HCT116 (cell line): ENCODE results near the gene UGP2. TPM values are rescaled to one million over a fixed set of nuclear protein-coding genes. Genes with fewer than 3 reads are reported as not detected.

Experiments used
- ATAC-seq: fragments of 200-7000 bp; cut with Tn5 transposase; 2 replicates; pipeline ENCODE4 v1.9.1; 2020; ENCODE audit warnings: mild to moderate bottlenecking, moderate library complexity
- BruUV-seq: library from RNA; stranded (reverse); fragments of 400-500 nt; replicated peaks from 2 replicates; lab custom pipeline; 2021; lab: Mats Ljungman, UMichigan
- CTCF ChIA-PET: fragments of 300-600 bp; sonication (Branson Sonifier 250); formaldehyde crosslinking; loops from one replicate; lab custom pipeline; 2021; ENCODE audit warnings: antibody characterized with exemption; lab: Charles Lee
- POLR2A ChIA-PET: fragments of 300-600, 350-600 bp; sonication (Branson Sonifier 250); formaldehyde crosslinking; loops from one replicate; lab custom pipeline; 2021; ENCODE audit warnings: antibody characterized with exemption; lab: Charles Lee
- RAD21 ChIA-PET, 2 experiments: fragments of 300-600 bp; sonication (Branson Sonifier 250); formaldehyde crosslinking; loops; one replicate each; lab custom pipeline; 2023; ENCODE audit warnings: low total read pairs in 2 of 2; ENCODE audit not compliant: uncharacterized antibody in 2 of 2, unreplicated experiment in 2 of 2, low non-redundant PET in 1 of 2; lab: Charles Lee
- DNase-seq: peaks from one replicate; pipeline ENCODE4 v3.0.0-alpha.2; 2010; ENCODE audit warnings: low read depth, low spot score
- H2AFZ ChIP-seq: fragments of 200-600 bp; shearing (Covaris generic), sonication (generic); 2 replicates; pipeline ENCODE4 v1.6.1; 2017; ENCODE audit warnings: low read depth, mixed run types, mixed read lengths, antibody characterized with exemption, low read length; ENCODE audit not compliant: poor library complexity, severe bottlenecking
- H3K27ac ChIP-seq: 2 replicates; pipeline ENCODE4 v1.5.1; 2012; ENCODE audit warnings: low read depth, low read length
- H3K27me3 ChIP-seq: fragments of 200-600 bp; sonication (generic); 2 replicates; pipeline ENCODE4 v1.6.1; 2016; ENCODE audit warnings: mixed run types, low read length, mixed read lengths; ENCODE audit not compliant: insufficient read depth
- H3K36me3 ChIP-seq, 2 experiments: fragments of 200-500 bp in 1 of 2; fragments of 200-600 bp in 1 of 2; sonication (Bioruptor generic) in 1 of 2; sonication (generic) in 1 of 2; 2 replicates each; pipeline versions ENCODE4 v1.5.1 to v1.6.1; 2014 to 2016; ENCODE audit warnings: low read length in 2 of 2, inconsistent platforms in 1 of 2, mixed read lengths in 1 of 2, mixed run types in 1 of 2; ENCODE audit not compliant: insufficient read depth in 2 of 2, control insufficient read depth in 1 of 2
- H3K4me1 ChIP-seq, 2 experiments: fragments of 200-600 bp in 1 of 2; sonication (generic) in 1 of 2; 2 replicates each; pipeline versions ENCODE4 v1.5.1 to v1.6.1; 2012 to 2017; ENCODE audit warnings: low read length in 2 of 2, inconsistent platforms in 1 of 2, mild to moderate bottlenecking in 1 of 2, mixed read lengths in 1 of 2, mixed run types in 1 of 2, moderate library complexity in 1 of 2; ENCODE audit not compliant: insufficient read depth in 2 of 2, control insufficient read depth in 1 of 2
- H3K4me2 ChIP-seq: fragments of 200-600 bp; sonication (generic); 2 replicates; pipeline ENCODE4 v1.6.1; 2017; ENCODE audit warnings: mixed run types, low read length, mixed read lengths
- H3K4me3 ChIP-seq, 2 experiments: fragments of 200-600 bp in 1 of 2; sonication (generic) in 1 of 2; replicated peaks in 1 of 2; 2 replicates each; pipeline ENCODE4 v1.5.1; 2011 to 2016; ENCODE audit warnings: low read length in 2 of 2, control low read depth in 1 of 2, low read depth in 1 of 2, mild to moderate bottlenecking in 1 of 2, mixed read lengths in 1 of 2, mixed run types in 1 of 2
- H3K79me2 ChIP-seq: fragments of 200-600 bp; sonication (generic); 2 replicates; pipeline ENCODE4 v1.6.1; 2017; ENCODE audit warnings: mild to moderate bottlenecking, mixed run types, low read length, moderate library complexity, mixed read lengths; ENCODE audit not compliant: insufficient read depth
- H3K9ac ChIP-seq: fragments of 200-600 bp; sonication (generic); 2 replicates; pipeline ENCODE4 v1.6.1; 2016; ENCODE audit warnings: low read length, mixed read lengths
- H3K9me2 ChIP-seq: fragments of 200-600 bp; sonication (generic), shearing (Covaris generic); 2 replicates; pipeline ENCODE4 v1.6.1; 2017; ENCODE audit warnings: mixed run types, mild to moderate bottlenecking, moderate library complexity; ENCODE audit not compliant: insufficient read depth
- H3K9me3 ChIP-seq, 2 experiments: fragments of 200-500 bp in 1 of 2; fragments of 200-600 bp in 1 of 2; sonication (Bioruptor generic) in 1 of 2; sonication (generic) in 1 of 2; 2 replicates each; pipeline ENCODE4 v1.6.1; 2014 to 2017; ENCODE audit warnings: low read length in 2 of 2, mixed read lengths in 2 of 2, inconsistent platforms in 1 of 2, low read depth in 1 of 2, mild to moderate bottlenecking in 1 of 2, mixed run types in 1 of 2, moderate library complexity in 1 of 2; ENCODE audit not compliant: control insufficient read depth in 1 of 2, insufficient read depth in 1 of 2
- H4K20me1 ChIP-seq: fragments of 200-600 bp; sonication (generic), shearing (Covaris generic); 2 replicates; pipeline ENCODE4 v1.6.1; 2017; ENCODE audit warnings: mixed run types, mild to moderate bottlenecking, moderate library complexity; ENCODE audit not compliant: insufficient read depth
- CEBPB ChIP-seq: IDR thresholded peaks from 2 replicates; pipeline ENCODE4 v1.6.1; 2012; ENCODE audit warnings: low read depth
- EGR1 ChIP-seq: IDR thresholded peaks from 2 replicates; pipeline ENCODE4 v1.6.1; 2012; ENCODE audit warnings: low read depth
- EZH2 ChIP-seq: fragments of 200-600 bp; sonication (generic); IDR thresholded peaks from 2 replicates; pipeline ENCODE4 v1.6.1; 2017; ENCODE audit warnings: antibody characterized with exemption, mixed run types
- FOSL1 ChIP-seq: IDR thresholded peaks from 2 replicates; pipeline ENCODE4 v1.6.1; 2012; ENCODE audit warnings: low read depth
- JUND ChIP-seq: IDR thresholded peaks from 2 replicates; pipeline ENCODE4 v1.6.1; 2012
- RAD21 ChIP-seq: IDR thresholded peaks from 2 replicates; pipeline ENCODE4 v1.6.1; 2012; ENCODE audit warnings: low read depth, mild to moderate bottlenecking
- SIN3A ChIP-seq: IDR thresholded peaks from 2 replicates; pipeline ENCODE4 v1.6.1; 2012; ENCODE audit warnings: low read depth
- SP1 ChIP-seq: IDR thresholded peaks from 2 replicates; pipeline ENCODE4 v1.6.1; 2012; ENCODE audit warnings: low read depth
- TCF7L2 ChIP-seq: IDR thresholded peaks from 2 replicates; pipeline ENCODE4 v1.7.0; 2011; ENCODE audit warnings: borderline replicate concordance, inconsistent platforms; ENCODE audit not compliant: insufficient read depth, insufficient read length; ENCODE audit errors: extremely low read depth
- ZBTB33 ChIP-seq: IDR thresholded peaks from 2 replicates; pipeline ENCODE4 v1.6.1; 2011; ENCODE audit warnings: mild to moderate bottlenecking, low read length, moderate library complexity; ENCODE audit not compliant: insufficient replicate concordance; ENCODE audit errors: extremely low read depth
- ZFX ChIP-seq: fragments of 450-650 bp; IDR thresholded peaks from 2 replicates; pipeline ENCODE4 v1.6.1; 2017
- ZNF274 ChIP-seq: fragments of 200-500 bp; sonication (Bioruptor generic); IDR thresholded peaks from 2 replicates; pipeline ENCODE4 v1.6.1; 2014; ENCODE audit warnings: mild to moderate bottlenecking, low read depth, low read length, inconsistent platforms
- intact Hi-C: fragments of 100-400 bp; cut with micrococcal nuclease; formaldehyde crosslinking; loops from 2 replicates; pipeline ENCODE4 v1.10.0; 2022
- total RNA-seq: library from RNA; stranded (reverse); gene quantifications from one replicate; pipeline ENCODE4 v1.2.1, GENCODE V29; 2021; ENCODE audit not compliant: unreplicated experiment

Gene UGP2
- total RNA-seq, 1 experiment from 2014 or later, result 57.1 TPM

GRCh38 chr2:63796366-63796765, 45.3 kb upstream of the UGP2 start:
- no peak overlapping the region for H3K4me3 ChIP-seq
- H4K20me1 ChIP-seq, result no peaks in the 10 kb centered on the region
- no peaks in the 10 kb centered on the region for H3K9me2 ChIP-seq
- peaks cover 0 to 5% of the 10 kb centered on the region in 2 experiments; a peak in 2 of 4 replicates for H3K4me1 ChIP-seq
- no peak for ATAC-seq
- CTCF ChIA-PET, result no interaction called here
- no peaks in the 10 kb centered on the region for H3K27me3 ChIP-seq
- no peak overlapping the region for H2AFZ ChIP-seq
- BruUV-seq, result no TSS peak
- TF ChIP-seq EGR1 (no peak), SIN3A (no peak), FOSL1 (no peak), ZBTB33 (no peak), ZNF274 (no peak), CEBPB (no peak)
- TF ChIP-seq, all 23 proteins: peak for 0
- no peaks in the 10 kb centered on the region for H3K79me2 ChIP-seq
- no peak overlapping the region for H3K4me2 ChIP-seq
- H3K9ac ChIP-seq, result no peak overlapping the region
- no peak for DNase-seq
- no peaks in the 10 kb centered on the region for H3K9me3 ChIP-seq
- no peak overlapping the region for H3K27ac ChIP-seq
- intact Hi-C loops, result no loop called here
- H3K36me3 ChIP-seq, result no peaks in the 10 kb centered on the region
- RAD21 ChIA-PET, result no interaction called here
- POLR2A ChIA-PET, result no interaction called here

GRCh38 chr2:63796796-63797195, 44.9 kb upstream of the UGP2 start:
- intact Hi-C loops, result no loop called here
- Histone ChIP-seq H3K27me3 (no peaks in the 10 kb centered on the region), H3K36me3 (no peaks in the 10 kb centered on the region), H4K20me1 (no peaks in the 10 kb centered on the region), H3K27ac (no peak overlapping the region), H3K9ac (no peak overlapping the region), H3K79me2 (no peaks in the 10 kb centered on the region), H2AFZ (no peak overlapping the region), H3K4me3 (no peak overlapping the region), H3K9me3 (no peaks in the 10 kb centered on the region), H3K9me2 (no peaks in the 10 kb centered on the region), H3K4me1 (peaks cover 0 to 5% of the 10 kb centered on the region in 2 experiments; a peak in 2 of 4 replicates), H3K4me2 (no peak overlapping the region)
- no TSS peak for BruUV-seq
- ChIA-PET POLR2A (no interaction called here), RAD21 (no interaction called here), CTCF (no interaction called here)
- ATAC-seq (no peak), DNase-seq (no peak)
- TF ChIP-seq SIN3A (no peak), FOSL1 (no peak), ZFX (no peak), EZH2 (no peak), JUND (no peak), RAD21 (no peak), SP1 (no peak), TCF7L2 (no peak)
